SJCRH30 (cell line): ENCODE measurements around the gene ANKDD1A. TPM values are rescaled to one million over a fixed set of nuclear protein-coding genes. Genes with fewer than 3 reads are reported as not detected.

Source experiments
- DNase-seq, 2 experiments: peaks; one replicate each; pipeline ENCODE4 v3.0.0-alpha.2; 2015 to 2020
- H3K27ac ChIP-seq: fragments of 250-450 bp; sonication (Bioruptor Pico); 2 replicates; pipeline ENCODE4 v1.5.1; 2020; ENCODE audit warnings: mild to moderate bottlenecking, moderate library complexity
- H3K27me3 ChIP-seq: fragments of 250-450 bp; sonication (Bioruptor Pico); 2 replicates; pipeline ENCODE4 v1.5.1; 2020; ENCODE audit warnings: mild to moderate bottlenecking, moderate library complexity
- H3K36me3 ChIP-seq: fragments of 250-450 bp; sonication (Bioruptor Pico); 2 replicates; pipeline ENCODE4 v1.5.1; 2020; ENCODE audit warnings: mild to moderate bottlenecking, moderate library complexity
- H3K4me1 ChIP-seq: fragments of 250-450 bp; sonication (Bioruptor Pico); 2 replicates; pipeline ENCODE4 v1.5.1; 2020; ENCODE audit warnings: mild to moderate bottlenecking, moderate library complexity
- H3K4me3 ChIP-seq: fragments of 250-450 bp; sonication (Bioruptor Pico); 2 replicates; pipeline ENCODE4 v1.5.1; 2020; ENCODE audit warnings: mild to moderate bottlenecking, moderate library complexity
- H3K9me3 ChIP-seq: fragments of 250-450 bp; sonication (Bioruptor Pico); replicated peaks from 2 replicates; pipeline ENCODE4 v1.5.1; 2020; ENCODE audit warnings: mild to moderate bottlenecking, moderate library complexity
- total RNA-seq: library from RNA; depleted of rRNA; stranded (reverse); fragments of >200 nt; shearing (Covaris generic); gene quantifications from 2 replicates; pipeline ENCODE4 v1.2.3, GENCODE V29; 2014

ANKDD1A gene
- total RNA-seq, 1 experiment from 2014 or later = 5.0 TPM

DNA sequence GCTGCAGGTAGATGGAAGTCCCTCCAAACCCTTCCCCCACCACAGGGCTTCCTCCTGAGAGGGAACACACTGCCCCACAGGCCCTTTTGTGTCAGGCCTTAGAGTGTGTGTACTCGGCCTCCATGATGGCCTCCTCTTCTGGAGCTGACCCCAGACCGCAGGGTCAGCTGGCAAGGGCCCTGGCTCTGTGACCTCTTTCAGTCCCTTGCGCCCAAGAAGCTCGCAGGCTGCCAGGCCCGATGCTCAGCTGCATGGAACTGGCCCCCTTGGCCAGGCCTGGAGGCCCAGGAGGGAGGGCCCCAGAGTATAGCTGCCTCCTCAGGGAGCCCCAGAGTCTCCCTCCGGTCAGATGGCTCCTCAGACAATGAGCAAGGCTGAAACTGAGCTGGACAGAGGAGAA lies 23.4 kb upstream of the ANKDD1A start:
- Histone ChIP-seq H3K27me3 (no peaks in the 10 kb centered on the region), H3K36me3 (no peaks in the 10 kb centered on the region), H3K4me1 (peaks cover 9% of the 10 kb centered on the region), H3K27ac (no peak overlapping the region), H3K9me3 (no peaks in the 10 kb centered on the region), H3K4me3 (no peak overlapping the region)
- DNase-seq = no peak

DNA sequence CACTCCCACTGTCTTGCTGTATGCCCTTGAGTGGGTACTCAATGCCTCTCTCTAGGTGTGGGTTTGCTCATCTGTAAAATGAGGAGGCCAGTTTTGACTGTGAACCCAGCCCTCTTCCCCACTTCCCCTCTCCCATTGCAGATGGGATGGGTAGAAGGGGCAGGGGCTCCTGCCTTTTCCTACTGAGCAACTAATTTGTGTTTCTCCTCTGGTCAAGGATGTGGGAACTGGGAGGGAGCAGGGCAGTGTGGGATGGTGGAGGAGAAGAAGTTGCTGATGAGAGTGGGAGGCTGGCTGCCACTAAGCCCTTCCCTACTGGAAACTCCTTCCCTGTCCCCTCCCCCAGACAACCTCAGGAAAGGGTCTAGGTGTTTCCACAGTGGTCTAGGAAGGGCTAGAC lies 20.1 kb upstream of the ANKDD1A start:
- Histone ChIP-seq H3K4me3 (no peak overlapping the region), H3K27me3 (no peaks in the 10 kb centered on the region), H3K27ac (no peak overlapping the region), H3K36me3 (no peaks in the 10 kb centered on the region), H3K9me3 (no peaks in the 10 kb centered on the region), H3K4me1 (peaks cover 3% of the 10 kb centered on the region; the same call in 1 of the 2 replicates)
- no peak for DNase-seq

GRCh38 chr15:64892847-64893403 lies 18.8 kb upstream of the ANKDD1A start:
- no peak overlapping the region for H3K4me3 ChIP-seq
- H3K9me3 ChIP-seq = no peaks in the 10 kb centered on the region
- no peak overlapping the region for H3K27ac ChIP-seq
- no peaks in the 10 kb centered on the region for H3K36me3 ChIP-seq
- H3K27me3 ChIP-seq = no peaks in the 10 kb centered on the region
- peaks cover 10% of the 10 kb centered on the region for H3K4me1 ChIP-seq
- DNase-seq = no peak

DNA sequence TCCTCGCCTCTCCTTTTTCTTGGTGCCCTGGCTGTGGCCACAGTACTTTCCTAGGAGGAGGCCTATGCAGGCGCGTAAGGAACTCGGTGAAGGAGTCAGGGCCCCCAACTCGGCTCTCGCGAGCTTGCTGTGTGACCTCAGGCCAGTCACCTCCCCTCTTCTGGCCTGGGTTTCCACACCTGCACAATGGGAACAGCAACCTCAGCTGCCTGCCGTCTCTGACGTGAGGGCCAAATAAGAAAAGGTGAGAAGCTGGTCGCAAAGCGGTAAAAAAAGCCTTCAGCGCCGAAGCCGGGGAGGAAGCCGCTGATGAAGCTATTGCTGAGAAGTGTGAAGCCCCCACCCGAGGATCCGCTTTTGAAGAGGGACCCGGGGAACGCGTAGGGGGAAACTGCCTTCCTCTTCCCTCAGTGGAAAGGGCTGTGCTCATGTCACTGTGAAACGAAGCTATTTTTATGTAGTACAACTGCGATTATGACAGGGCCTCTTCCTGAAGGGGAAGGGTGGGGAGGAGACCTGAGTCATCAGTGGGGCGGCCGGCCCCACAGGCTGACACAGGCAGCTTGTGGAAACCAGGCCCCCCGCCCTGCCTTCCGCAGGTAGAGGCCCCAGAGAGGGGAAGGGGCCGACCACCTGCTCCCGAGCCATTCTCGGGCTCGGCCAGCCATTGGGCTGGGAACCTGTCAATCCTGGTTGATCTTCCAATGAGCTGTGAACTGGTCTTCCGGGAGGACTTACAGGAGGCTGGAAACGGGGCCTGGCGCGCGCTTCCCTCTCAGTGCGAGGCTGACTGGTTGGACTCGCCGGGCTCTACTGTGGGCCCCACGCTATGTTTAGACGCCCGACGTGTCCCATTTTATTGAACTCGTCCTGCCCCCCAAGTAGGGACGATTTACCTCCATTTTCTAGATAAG lies 18.0 kb upstream of the ANKDD1A start:
- Histone ChIP-seq H3K27me3 (no peaks in the 10 kb centered on the region), H3K9me3 (no peaks in the 10 kb centered on the region), H3K4me1 (peaks cover 10% of the 10 kb centered on the region), H3K27ac (peak overlapping the region; percentile 6; the same call in 1 of the 2 replicates), H3K36me3 (no peaks in the 10 kb centered on the region), H3K4me3 (peak overlapping the region; percentile 49)
- DNase-seq = peak; percentile 87 to 88

DNA sequence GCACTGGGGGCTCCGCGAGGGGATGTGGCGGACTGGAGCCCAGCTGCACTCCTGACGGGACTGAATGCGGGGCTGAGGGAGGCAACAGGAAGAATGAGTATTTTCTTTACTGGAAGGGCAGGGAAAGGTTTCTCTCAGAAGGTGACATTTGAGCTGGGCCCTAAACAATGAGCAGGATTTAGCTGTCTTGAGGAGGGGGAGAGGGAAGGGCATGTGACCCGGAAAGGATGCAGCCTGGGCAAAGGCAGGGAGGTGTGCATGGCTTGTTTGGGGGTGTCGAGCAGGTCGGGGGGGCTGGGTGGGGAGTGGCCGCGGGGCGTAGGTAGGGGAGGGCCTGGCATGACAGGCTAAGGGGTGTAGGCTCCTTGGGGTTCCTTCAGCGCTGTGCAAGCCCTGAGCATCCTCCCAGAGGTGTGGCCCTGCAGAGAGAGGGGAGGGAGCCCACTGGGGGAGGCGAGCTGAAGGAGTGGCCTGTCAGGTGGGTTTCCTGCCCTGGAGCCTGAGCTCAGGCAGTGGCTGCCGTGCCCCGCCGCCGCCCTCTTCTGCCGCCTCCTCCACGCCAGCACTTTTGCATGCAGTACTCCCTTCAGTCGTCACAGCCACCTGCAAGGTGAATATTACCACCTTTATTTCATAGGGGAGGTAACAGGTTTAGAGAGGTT lies 17.2 kb upstream of the ANKDD1A start:
- Histone ChIP-seq H3K9me3 (no peaks in the 10 kb centered on the region), H3K4me3 (peak overlapping the region; percentile 49), H3K4me1 (peaks cover 10% of the 10 kb centered on the region), H3K36me3 (no peaks in the 10 kb centered on the region), H3K27ac (peak overlapping the region; percentile 6; the same call in 1 of the 2 replicates), H3K27me3 (no peaks in the 10 kb centered on the region)
- no peak for DNase-seq

DNA sequence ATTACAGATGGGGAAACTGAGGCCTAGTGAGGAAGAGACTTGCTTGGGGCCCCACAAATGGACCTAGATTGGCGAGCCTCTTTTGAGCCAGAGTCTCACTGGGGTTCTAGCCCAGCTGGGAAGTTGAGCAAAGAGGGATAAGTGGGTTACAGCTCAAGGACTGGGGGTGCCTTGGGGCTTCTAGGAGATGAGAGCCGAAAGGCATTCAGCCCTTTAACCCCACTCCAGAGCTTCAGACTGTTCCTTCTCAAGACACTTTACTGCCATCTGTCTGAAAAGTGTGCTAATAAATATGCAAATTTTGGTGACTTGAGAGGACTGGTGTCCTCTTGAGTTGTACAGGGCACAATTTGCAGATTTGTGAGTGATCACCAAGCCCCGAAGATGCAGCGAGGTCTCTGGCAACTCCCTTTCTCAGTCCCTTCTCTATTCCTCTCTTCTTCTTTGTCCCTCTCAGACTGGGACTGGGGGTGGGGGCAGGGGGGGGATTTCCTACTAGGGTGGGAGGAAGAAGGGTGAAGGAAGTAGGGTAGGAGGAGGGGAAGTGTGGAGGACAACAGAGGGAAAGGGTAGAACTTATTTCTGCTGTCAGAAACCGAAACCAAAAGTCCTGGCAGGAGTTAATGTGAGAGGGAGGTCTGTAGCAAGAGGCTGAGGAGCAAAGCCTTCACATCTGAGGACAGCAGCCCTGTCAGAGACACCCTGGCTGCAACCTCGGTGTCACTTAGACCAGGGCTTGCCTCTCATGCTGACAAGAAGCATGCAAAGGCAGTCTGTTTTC lies 16.2 kb upstream of the ANKDD1A start:
- Histone ChIP-seq H3K4me1 (peaks cover 10% of the 10 kb centered on the region), H3K9me3 (no peaks in the 10 kb centered on the region), H3K27ac (no peak overlapping the region), H3K36me3 (no peaks in the 10 kb centered on the region), H3K4me3 (no peak overlapping the region), H3K27me3 (no peaks in the 10 kb centered on the region)
- no peak for DNase-seq

DNA sequence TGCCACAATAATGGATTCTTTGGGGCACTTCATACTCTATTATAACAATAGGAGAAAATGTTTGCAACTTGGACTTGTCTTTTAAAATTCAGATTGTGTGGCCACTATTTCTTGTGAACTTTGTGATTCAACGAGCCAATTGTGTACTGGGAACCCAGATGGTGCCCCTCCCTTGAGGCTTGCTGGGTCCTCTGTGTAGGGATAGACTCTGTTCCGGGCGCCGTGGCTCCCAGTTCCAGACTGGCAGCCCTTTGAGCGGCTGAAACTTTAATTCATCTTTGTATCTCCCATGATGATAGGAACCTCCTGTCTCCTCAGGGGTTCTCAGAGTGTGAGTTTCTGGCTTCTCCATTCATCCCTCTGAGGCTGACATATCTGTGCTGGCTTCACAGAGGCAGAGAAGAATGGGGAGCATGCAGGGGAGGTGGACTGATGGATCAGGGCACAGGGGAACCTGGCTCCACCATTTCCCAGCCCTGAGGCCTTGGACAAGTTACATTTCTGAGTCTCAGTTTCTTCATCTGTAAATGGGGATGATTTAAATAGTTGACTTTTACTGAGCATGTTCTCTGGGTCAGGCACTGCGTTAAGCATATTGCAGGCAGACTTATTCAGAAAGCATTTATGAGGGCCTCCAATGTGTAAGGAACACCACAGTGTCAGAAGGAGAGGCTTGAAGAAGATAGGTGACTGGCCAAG lies 15.2 kb upstream of the ANKDD1A start:
- peaks cover 10% of the 10 kb centered on the region for H3K4me1 ChIP-seq
- H3K9me3 ChIP-seq = peaks cover 4% of the 10 kb centered on the region
- H3K27me3 ChIP-seq = no peaks in the 10 kb centered on the region
- H3K4me3 ChIP-seq = no peak overlapping the region
- H3K36me3 ChIP-seq = no peaks in the 10 kb centered on the region
- H3K27ac ChIP-seq = no peak overlapping the region
- no peak for DNase-seq

- Histone ChIP-seq H3K9me3 (peaks cover 8% of the 10 kb centered on the region), H3K36me3 (no peaks in the 10 kb centered on the region), H3K27me3 (no peaks in the 10 kb centered on the region), H3K4me1 (peaks cover 10% of the 10 kb centered on the region), H3K27ac (no peak overlapping the region), H3K4me3 (no peak overlapping the region)
- peak in 1 of 2 experiments; percentile 32 for DNase-seq
Observed at GRCh38 chr15:64897345-64897985, 14.2 kb upstream of the ANKDD1A start.

GRCh38 chr15:64898406-64898805 lies 13.3 kb upstream of the ANKDD1A start:
- H3K4me3 ChIP-seq = no peak overlapping the region
- peaks cover 8% of the 10 kb centered on the region for H3K9me3 ChIP-seq
- no peaks in the 10 kb centered on the region for H3K27me3 ChIP-seq

GRCh38 chr15:64901141-64901540 lies 10.6 kb upstream of the ANKDD1A start:
- no peak for DNase-seq
- H3K27ac ChIP-seq = no peak overlapping the region
- no peaks in the 10 kb centered on the region for H3K36me3 ChIP-seq
- no peaks in the 10 kb centered on the region for H3K27me3 ChIP-seq
- peaks cover 7% of the 10 kb centered on the region for H3K4me1 ChIP-seq
- no peak overlapping the region for H3K4me3 ChIP-seq
- peaks cover 8% of the 10 kb centered on the region for H3K9me3 ChIP-seq

More at GRCh38 chr15:64898406-64898805, 13.3 kb upstream of the ANKDD1A start:
- H3K36me3 ChIP-seq = no peaks in the 10 kb centered on the region
- H3K27ac ChIP-seq = no peak overlapping the region
- no peak for DNase-seq
- peaks cover 10% of the 10 kb centered on the region for H3K4me1 ChIP-seq

DNA sequence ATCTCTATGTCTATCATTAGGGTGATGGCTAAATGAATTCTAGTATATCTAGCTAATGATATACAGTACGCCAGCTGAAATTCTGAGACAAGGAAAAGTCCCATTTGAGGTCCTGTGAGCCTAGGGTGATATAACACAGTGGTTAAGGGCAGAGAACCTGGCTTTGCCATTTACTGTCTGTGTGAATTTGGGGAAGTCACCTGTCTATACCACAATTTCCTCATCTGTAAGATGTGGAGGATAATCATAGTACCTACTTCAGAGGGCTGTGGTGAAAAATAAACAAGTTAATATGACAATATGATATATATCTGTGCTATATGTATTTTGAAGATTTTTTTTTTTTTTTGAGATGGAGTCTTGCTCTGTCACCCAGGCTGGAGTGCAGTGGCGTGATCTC lies 9.8 kb upstream of the ANKDD1A start:
- no peak overlapping the region for H3K4me3 ChIP-seq
- peaks cover 7% of the 10 kb centered on the region for H3K4me1 ChIP-seq
- peaks cover 8% of the 10 kb centered on the region for H3K9me3 ChIP-seq
- no peak overlapping the region for H3K27ac ChIP-seq
- H3K27me3 ChIP-seq = no peaks in the 10 kb centered on the region
- H3K36me3 ChIP-seq = no peaks in the 10 kb centered on the region
- DNase-seq = no peak

DNA sequence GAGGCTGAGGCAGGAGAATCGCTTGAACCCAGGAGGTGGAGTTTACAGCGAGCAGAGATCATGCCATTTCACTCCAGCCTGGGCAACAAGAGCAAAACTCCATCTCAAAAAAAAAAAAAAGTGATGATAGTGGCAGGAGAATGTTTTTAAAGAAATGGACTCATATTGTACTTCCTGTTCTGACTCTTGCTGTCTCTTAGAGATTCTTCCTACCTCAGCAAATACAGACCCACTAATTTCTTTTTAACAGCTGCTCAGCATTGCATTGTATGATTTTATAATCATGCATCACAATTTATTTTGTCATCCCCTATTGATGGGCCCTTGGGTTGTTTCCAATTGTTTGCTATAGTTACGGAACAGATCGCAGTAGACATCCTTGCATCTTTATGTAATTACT lies 8.8 kb upstream of the ANKDD1A start:
- H3K27me3 ChIP-seq = no peaks in the 10 kb centered on the region
- DNase-seq = no peak
- no peak overlapping the region for H3K27ac ChIP-seq
- H3K4me3 ChIP-seq = no peak overlapping the region
- no peaks in the 10 kb centered on the region; the same call in 1 of the 2 replicates for H3K4me1 ChIP-seq
- no peaks in the 10 kb centered on the region for H3K36me3 ChIP-seq
- peaks cover 8% of the 10 kb centered on the region for H3K9me3 ChIP-seq

- peaks cover 8% of the 10 kb centered on the region for H3K9me3 ChIP-seq
- H3K36me3 ChIP-seq = no peaks in the 10 kb centered on the region
- H3K27ac ChIP-seq = no peak overlapping the region
- H3K4me1 ChIP-seq = no peaks in the 10 kb centered on the region
- no peak overlapping the region for H3K4me3 ChIP-seq
- H3K27me3 ChIP-seq = no peaks in the 10 kb centered on the region
- DNase-seq = no peak
Observed at GRCh38 chr15:64903326-64903950, 8.3 kb upstream of the ANKDD1A start.
